Gastroesophageal sphincter (tissue), 3 donors: Measurements from ENCODE around the gene RIMS4.

Source experiments
- POLR2A ChIP-seq, 2 donors: fragments of 450-650 bp; IDR thresholded peaks; one replicate each; pipeline ENCODE4 v1.6.1; 2017; ENCODE audit warnings: antibody characterized with exemption in 2 of 2, mild to moderate bottlenecking in 2 of 2, moderate library complexity in 1 of 2
- POLR2AphosphoS5 ChIP-seq: sonication (generic); formaldehyde crosslinking; IDR thresholded peaks from one replicate; pipeline ENCODE4 v1.6.1; 2017; ENCODE audit warnings: antibody characterized with exemption
- TF ChIP-seq, protein P1 (sequence below), 4 experiments: fragments of 200-600 bp in 2 of 4; fragments of 450-650 bp in 2 of 4; sonication (generic) in 1 of 4; IDR thresholded peaks; one replicate each; pipeline ENCODE4 v1.5.1; 2017 to 2019; ENCODE audit warnings: antibody characterized with exemption in 4 of 4, mild to moderate bottlenecking in 2 of 4, moderate library complexity in 2 of 4

DNA sequence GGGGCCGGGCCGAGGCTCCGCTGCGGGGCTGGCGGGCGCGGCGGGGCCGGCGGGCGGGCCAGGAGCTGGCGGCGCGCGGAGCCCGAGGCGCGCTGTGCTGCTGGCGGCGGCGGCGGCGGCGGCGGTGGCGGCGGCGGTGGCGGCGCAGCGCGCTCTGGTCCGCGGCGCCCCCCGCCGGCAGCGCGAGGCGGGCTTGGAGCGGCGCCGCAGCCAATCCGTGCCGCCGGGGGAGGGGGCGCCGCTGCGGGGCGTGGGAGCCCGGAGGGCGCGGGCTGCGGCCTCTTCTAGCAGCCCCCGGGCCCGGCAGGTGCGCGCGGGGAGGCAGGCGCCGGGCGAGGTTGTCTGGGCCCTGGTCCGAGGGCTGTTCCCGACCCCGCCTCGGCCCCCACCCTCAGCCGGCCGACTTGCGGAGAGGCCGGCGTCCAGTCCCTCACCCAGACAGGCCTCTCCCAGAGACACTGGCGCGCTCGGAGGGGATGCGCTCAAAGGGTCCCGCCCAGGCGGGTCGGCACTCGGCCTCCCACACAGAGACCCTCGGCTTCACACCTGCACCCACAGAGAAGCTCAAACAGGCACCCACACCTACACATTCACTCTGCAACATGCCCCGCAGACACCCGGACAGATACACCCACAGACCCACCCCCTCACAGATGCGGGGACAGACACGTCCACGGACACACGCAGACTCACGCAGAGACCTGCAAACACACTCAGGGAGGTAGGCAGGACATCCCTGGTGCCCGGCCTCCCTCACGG lies at the start of gene RIMS4:
- TF ChIP-seq POLR2A (IDR thresholded peaks at IDR 0.05) (no peak), POLR2AphosphoS5 (no peak)
- TF ChIP-seq, protein P1, sequence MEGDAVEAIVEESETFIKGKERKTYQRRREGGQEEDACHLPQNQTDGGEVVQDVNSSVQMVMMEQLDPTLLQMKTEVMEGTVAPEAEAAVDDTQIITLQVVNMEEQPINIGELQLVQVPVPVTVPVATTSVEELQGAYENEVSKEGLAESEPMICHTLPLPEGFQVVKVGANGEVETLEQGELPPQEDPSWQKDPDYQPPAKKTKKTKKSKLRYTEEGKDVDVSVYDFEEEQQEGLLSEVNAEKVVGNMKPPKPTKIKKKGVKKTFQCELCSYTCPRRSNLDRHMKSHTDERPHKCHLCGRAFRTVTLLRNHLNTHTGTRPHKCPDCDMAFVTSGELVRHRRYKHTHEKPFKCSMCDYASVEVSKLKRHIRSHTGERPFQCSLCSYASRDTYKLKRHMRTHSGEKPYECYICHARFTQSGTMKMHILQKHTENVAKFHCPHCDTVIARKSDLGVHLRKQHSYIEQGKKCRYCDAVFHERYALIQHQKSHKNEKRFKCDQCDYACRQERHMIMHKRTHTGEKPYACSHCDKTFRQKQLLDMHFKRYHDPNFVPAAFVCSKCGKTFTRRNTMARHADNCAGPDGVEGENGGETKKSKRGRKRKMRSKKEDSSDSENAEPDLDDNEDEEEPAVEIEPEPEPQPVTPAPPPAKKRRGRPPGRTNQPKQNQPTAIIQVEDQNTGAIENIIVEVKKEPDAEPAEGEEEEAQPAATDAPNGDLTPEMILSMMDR (IDR thresholded peaks at IDR 0.05) = no peak
